Measurements from ENCODE around the gene SRMS.
A peak's percentile ranks its signal among the peaks of the same experiment; 100 is the strongest.
"Not testable (repeated sequence)": the region's sequence is repeated elsewhere in the genome, so short reads cannot be mapped to it uniquely, and the experiment has no call there.

SRMS gene

GRCh38 chr20:63519668-63520503 is 27.7 kb downstream of the SRMS start:
- no peak for DNase-seq

- DNase-seq = no peak
Observed at GRCh38 chr20:63518946-63519667, 28.4 kb downstream of the SRMS start.

- no peak for DNase-seq
Observed at GRCh38 chr20:63518351-63518861, 29.1 kb downstream of the SRMS start.

GRCh38 chr20:63517376-63518309 is 29.9 kb downstream of the SRMS start:
- peak; percentile 40 for DNase-seq

GRCh38 chr20:63514520-63514919 is 33.0 kb downstream of the SRMS start:
- DNase-seq = not testable (repeated sequence)

GRCh38 chr20:63513207-63513606 is 34.3 kb downstream of the SRMS start:
- no peak for DNase-seq

GRCh38 chr20:63509088-63509564 is 38.4 kb downstream of the SRMS start:
- DNase-seq = no peak

- no peak for DNase-seq
Observed at GRCh38 chr20:63508072-63508768, 39.3 kb downstream of the SRMS start.

- no peak for DNase-seq
Observed at GRCh38 chr20:63507083-63507743, 40.3 kb downstream of the SRMS start.

GRCh38 chr20:63505723-63506122 is 41.8 kb downstream of the SRMS start:
- no peak for DNase-seq

GRCh38 chr20:63505281-63505680 is 42.3 kb downstream of the SRMS start:
- DNase-seq = no peak

- no peak for DNase-seq
Observed at GRCh38 chr20:63504642-63505041, 42.9 kb downstream of the SRMS start.

GRCh38 chr20:63503524-63503923 is 44.0 kb downstream of the SRMS start:
- no peak for DNase-seq

- no peak for DNase-seq
Observed at GRCh38 chr20:63502671-63503172, 44.8 kb downstream of the SRMS start.

GRCh38 chr20:63501818-63502670 is 45.5 kb downstream of the SRMS start:
- DNase-seq = peak; percentile 63

GRCh38 chr20:63500902-63501817 is 46.4 kb downstream of the SRMS start:
- DNase-seq = no peak

GRCh38 chr20:63500151-63500901 is 47.2 kb downstream of the SRMS start:
- DNase-seq = no peak

- DNase-seq = no peak
Observed at GRCh38 chr20:63499338-63499969, 48.1 kb downstream of the SRMS start.
